ENCODE results near the gene LCP1.
"Not testable (repeated sequence)": the region's sequence is repeated elsewhere in the genome, so short reads cannot be mapped to it uniquely, and the experiment has no call there.

The LCP1 gene

GRCh38 chr13:46166224-46166584 lies 15.8 kb downstream of the LCP1 start:
- in situ Hi-C loops (cut with MboI; ENCODE audit: low pct_unique_long_range_greater_than_20kb, low sequenced_read_pairs): no loop called here
- no peak for DNase-seq

- DNase-seq: no peak
These were observed 16.3 kb downstream of the LCP1 start for GRCh38 chr13:46165485-46166223.

GRCh38 chr13:46164661-46165060 lies 17.3 kb downstream of the LCP1 start:
- no peak for DNase-seq
- in situ Hi-C loops (cut with MboI; ENCODE audit: low pct_unique_long_range_greater_than_20kb, low sequenced_read_pairs): no loop called here

More at GRCh38 chr13:46165485-46166223, 16.3 kb downstream of the LCP1 start:
- in situ Hi-C loops (cut with MboI; ENCODE audit: low pct_unique_long_range_greater_than_20kb, low sequenced_read_pairs): no loop called here

DNA sequence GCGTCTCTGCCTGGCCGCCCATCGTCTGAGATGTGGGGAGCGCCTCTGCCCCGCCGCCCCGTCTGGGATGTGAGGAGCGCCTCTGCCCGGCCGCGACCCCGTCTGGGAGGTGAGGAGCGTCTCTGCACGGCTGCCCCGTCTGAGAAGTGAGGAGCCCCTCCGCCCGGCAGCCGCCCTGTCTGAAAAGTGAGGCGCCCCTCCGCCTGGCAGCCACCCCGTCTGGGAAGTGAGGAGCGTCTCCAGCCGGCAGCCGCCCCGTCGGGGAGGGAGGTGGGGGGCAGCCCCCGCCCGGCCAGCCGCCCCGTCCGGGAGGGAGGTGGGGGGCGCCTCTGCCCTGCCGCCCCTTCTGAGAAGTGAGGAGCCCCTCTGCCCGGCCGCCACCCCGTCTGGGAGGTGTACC lies 19.2 kb downstream of the LCP1 start:
- in situ Hi-C loops (cut with MboI; ENCODE audit: low pct_unique_long_range_greater_than_20kb, low sequenced_read_pairs); DNase-seq: not testable (repeated sequence)

- peak; percentile 85 for DNase-seq
- in situ Hi-C loops (cut with MboI; ENCODE audit: low pct_unique_long_range_greater_than_20kb, low sequenced_read_pairs): no loop called here
These were observed 21.4 kb downstream of the LCP1 start for GRCh38 chr13:46160471-46161066.

- in situ Hi-C loops (cut with MboI; ENCODE audit: low pct_unique_long_range_greater_than_20kb, low sequenced_read_pairs): no loop called here
These were observed 21.9 kb downstream of the LCP1 start for GRCh38 chr13:46160065-46160464.

DNA sequence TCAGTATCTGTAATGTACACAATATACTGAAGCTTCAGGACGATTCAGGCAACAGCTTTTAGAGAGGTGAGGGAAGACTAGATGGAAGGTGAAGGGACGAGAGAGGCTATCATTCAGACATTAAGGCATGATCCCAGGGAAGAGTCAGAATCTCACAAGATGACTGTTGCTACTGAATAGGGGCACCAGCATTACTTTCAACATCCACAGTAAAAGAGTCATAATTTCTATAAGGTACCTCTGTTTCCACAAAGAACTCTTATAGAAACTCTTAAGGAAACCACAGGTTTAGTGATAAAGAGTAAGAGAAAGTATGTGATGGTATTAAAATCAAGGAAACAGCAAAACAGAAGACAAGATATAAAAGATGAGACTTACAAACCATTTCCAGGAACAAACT lies 23.0 kb downstream of the LCP1 start:
- DNase-seq: no peak
- in situ Hi-C loops (cut with MboI; ENCODE audit: low pct_unique_long_range_greater_than_20kb, low sequenced_read_pairs): no loop called here

More at GRCh38 chr13:46160065-46160464, 21.9 kb downstream of the LCP1 start:
- no peak for DNase-seq

- no peak for DNase-seq
- in situ Hi-C loops (cut with MboI; ENCODE audit: low pct_unique_long_range_greater_than_20kb, low sequenced_read_pairs): no loop called here
These were observed 23.8 kb downstream of the LCP1 start for GRCh38 chr13:46158222-46158621.

DNA sequence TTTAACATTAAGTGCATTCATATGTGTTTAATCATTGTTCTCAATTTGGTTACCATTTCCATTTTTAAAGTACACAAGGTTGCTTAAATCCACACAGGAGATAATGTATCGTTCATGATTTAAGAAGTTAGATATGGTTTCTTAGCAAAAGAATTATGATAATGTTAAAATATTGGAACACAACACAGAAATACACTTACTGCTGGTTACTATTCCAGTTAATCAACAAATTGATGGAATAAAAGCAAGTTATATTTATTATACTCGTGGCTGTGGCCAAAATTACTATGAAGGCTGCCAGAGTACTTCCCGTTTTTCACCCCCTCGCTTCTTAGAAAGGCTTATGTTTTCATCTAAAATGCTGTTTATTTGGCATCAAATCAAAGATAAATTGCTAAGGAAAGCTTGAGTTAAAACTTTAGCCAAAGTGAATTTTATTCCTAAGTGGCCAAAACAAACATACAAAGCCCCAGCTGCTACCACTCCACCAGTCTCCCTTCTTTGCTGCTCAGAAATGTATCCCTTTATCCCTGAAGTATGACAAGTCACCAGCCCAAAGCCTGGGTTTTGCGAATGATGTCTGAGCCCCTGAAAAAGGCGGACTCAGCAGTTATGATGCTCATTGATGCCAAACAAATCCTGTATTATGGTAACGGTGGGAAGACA lies 27.7 kb downstream of the LCP1 start:
- in situ Hi-C loops (cut with MboI; ENCODE audit: low pct_unique_long_range_greater_than_20kb, low sequenced_read_pairs): no loop called here
- DNase-seq: no peak

DNA sequence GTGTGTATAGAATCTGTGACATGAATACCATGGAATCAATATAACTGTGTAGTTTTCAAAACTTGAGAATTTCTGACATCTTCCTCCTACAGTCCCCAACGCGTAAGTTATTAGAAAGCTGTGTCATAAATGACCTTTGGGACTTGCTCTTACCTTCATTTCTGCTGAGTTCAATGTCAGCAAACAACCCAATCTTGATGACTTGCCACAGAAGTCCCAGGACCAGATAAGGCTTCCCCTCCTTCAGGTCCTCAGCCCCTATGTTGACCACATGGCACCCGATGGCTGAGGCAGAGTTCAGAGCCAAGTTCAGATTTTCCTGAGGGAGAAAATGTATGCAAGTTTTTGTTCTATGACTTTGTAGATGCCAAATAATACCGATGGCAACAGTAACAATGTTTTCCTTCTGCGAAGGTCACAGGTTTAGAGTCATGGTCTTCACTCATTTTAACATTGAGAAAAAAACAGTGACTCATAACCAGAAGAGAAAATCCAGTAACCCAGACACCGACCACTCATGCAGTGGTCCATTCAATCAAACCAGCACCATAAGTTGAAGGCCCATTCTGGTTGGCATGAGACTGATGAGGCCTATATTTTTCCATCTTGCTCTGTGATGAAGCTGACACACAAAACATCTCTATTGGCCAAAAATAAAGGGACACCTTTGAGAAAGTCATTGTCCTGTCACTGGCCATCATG lies 29.2 kb downstream of the LCP1 start:
- in situ Hi-C loops (cut with MboI; ENCODE audit: low pct_unique_long_range_greater_than_20kb, low sequenced_read_pairs): no loop called here
- no peak for DNase-seq

DNA sequence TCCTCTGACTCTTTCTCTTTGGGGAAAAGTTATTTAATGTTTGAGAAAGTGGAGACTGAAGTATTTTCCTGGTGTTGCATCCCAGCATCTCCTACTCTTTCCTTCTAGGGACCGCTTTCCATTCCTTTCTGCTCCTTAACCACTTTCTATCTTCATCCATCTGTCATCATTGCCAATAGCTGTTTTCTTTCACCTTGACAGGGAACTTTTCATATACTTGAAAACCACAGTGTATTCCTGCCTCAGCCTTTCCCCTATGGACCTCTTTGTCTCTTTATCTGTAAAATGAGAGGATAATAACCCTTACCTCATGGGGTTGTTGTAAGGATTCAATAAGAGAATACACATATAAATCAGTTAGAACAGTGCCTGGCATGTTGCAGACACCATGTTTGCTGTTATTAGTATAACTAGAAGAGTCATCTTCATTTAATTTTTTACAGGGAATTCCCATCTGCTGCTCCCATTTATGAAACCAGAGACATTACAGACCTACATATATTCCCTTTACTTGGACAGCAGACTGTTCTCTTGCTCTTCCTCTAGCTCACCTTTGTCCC lies 31.8 kb downstream of the LCP1 start:
- no peak for DNase-seq

DNA sequence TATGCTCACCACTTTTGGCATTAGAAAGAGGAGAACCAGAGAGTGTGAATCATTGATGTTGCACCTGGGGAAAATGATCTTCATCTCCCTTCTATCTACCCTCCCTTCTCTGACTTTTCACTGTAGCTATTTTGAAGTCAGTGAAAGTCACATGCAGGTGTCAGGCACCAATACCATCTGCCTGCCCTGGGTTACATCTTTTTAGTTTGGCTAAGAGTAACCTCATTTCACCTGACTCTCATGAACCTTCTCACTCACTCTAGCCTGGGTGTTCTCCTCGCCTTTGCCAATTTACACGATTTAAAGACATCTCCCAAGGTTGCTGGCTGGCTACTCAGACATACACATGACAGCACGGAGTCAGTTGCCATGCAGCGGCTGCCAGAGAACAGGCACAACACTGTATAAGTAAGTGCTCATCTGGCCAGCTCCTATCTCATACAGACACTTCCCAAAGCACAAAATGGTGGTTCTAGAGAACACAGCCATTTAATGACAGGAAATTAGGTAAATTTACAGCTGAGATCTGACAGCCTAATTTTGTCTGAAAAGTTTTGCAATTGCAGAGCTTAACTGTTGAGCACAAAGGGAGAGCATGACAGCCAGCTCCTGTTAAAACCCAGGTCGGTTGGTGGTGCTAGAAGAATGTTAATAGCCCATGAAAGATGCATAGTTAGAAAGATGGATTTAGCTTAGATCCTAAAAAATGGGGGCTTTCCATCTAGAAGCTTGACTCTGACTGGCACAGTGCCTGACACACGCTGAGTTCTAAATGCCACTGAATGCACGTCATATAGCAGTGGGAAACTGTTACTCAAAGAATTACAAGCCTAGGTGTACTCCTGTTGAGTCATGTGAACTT lies 32.5 kb downstream of the LCP1 start:
- DNase-seq: no peak
- in situ Hi-C loops (cut with MboI; ENCODE audit: low pct_unique_long_range_greater_than_20kb, low sequenced_read_pairs): no loop called here

More for the DNA sequence above, 31.8 kb downstream of the LCP1 start:
- in situ Hi-C loops (cut with MboI; ENCODE audit: low pct_unique_long_range_greater_than_20kb, low sequenced_read_pairs): no loop called here

DNA sequence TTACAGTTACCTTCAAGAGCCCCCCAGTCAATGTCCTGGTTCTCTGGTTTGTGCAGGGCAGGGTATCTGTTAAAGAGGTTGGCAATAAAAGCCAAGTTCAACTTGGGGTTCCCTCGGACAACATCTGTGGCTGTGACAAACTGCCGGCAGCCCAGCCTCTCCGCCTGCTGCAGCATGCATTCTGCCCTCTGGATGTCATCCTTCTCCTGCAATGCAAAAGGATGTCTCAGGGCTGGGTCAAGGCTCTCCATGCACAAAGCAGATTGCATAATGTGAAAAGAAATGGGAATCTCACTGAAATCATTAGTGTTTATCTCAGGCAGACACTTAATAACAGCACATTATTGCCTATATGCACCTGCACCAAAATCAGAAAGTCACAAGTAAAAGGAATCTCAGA lies 35.1 kb downstream of the LCP1 start:
- no peak for DNase-seq
- in situ Hi-C loops (cut with MboI; ENCODE audit: low pct_unique_long_range_greater_than_20kb, low sequenced_read_pairs): no loop called here

GRCh38 chr13:46145950-46146349 lies 36.0 kb downstream of the LCP1 start:
- in situ Hi-C loops (cut with MboI; ENCODE audit: low pct_unique_long_range_greater_than_20kb, low sequenced_read_pairs): no loop called here
- DNase-seq: no peak

DNA sequence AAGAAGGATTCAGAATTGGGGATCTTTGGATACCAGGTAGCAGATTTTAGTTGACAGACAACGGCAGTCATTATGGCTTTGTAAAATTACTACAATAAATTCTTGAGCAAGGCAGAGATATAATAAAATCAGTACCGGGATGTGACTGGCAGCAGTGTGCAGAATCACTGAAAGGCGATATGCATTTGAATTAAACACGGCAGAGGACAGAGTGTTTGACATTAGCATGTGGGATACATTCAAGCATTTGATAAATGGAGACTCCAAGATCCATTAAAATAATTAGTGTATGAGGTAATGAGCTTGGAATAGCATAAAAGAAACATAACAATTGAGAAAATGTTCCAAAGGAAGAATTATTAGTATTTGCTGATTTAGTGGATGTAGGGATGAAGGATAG lies 36.8 kb downstream of the LCP1 start:
- no peak for DNase-seq
- in situ Hi-C loops (cut with MboI; ENCODE audit: low pct_unique_long_range_greater_than_20kb, low sequenced_read_pairs): no loop called here

GRCh38 chr13:46143184-46143701 lies 38.7 kb downstream of the LCP1 start:
- no peak for DNase-seq
- in situ Hi-C loops (cut with MboI; ENCODE audit: low pct_unique_long_range_greater_than_20kb, low sequenced_read_pairs): no loop called here

DNA sequence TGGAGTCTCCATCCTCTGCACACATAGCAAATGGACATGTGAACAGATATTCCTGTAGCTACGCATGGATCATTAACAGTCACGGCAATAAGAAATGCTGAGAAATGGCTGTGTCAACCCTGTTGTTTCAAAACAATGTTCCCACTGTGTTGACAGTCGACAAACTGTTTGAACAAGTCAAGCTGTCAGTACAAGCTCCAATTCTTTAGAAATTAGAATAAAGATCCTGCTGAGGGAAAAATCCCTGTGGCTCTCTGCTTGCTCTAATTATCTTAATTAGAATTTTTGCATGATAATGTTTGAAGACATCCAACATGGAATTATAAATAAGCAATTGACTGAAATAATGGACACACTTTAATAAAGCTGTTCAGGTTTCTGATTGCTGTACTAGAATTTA lies 39.2 kb downstream of the LCP1 start:
- DNase-seq: no peak
- in situ Hi-C loops (cut with MboI; ENCODE audit: low pct_unique_long_range_greater_than_20kb, low sequenced_read_pairs): no loop called here

DNA sequence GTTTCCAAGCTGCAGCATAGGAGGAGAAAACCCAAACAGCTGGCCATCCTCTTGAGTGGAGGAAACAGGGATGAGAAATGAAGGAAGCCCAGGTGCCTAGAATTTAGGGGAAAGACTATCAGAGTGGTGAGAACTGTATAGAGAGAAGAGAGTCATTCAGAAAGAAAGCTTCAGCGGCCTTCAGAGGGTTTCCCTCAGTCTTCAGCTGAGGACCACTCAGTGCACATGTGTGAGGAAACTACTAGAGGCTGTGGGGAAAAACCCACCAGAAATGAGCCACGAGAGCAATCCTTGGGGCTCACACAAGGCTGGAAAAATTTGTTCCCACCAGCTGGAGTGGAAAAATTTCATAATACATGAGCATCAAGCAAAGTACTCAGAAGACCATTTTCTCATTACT lies 41.9 kb downstream of the LCP1 start:
- no peak for DNase-seq
- in situ Hi-C loops (cut with MboI; ENCODE audit: low pct_unique_long_range_greater_than_20kb, low sequenced_read_pairs): no loop called here
